ENCODE data around the gene RAP1GAP. TPM values are rescaled to one million over a fixed set of nuclear protein-coding genes. Genes with fewer than 3 reads are reported as not detected.

The RAP1GAP gene
- total and polyA plus RNA-seq, 2 experiments from 2014 or later = 0.41 to 0.97 TPM

- Histone ChIP-seq H2AFZ (no peak overlapping the region), H4K20me1 (ENCODE audit: insufficient read depth) (no peaks in the 10 kb centered on the region), H3F3A (ENCODE audit: insufficient read depth) (no peaks in the 10 kb centered on the region; the same call in 1 of the 2 replicates), H3K27me3 (replicated peaks; ENCODE audit: insufficient read depth) (peaks cover 19% of the 10 kb centered on the region; the same call in 1 of the 2 replicates), H3K9me3 (ENCODE audit: low read depth) (no peaks in the 10 kb centered on the region), H3K36me3 (ENCODE audit: low read depth) (no peaks in the 10 kb centered on the region), H3K79me2 (ENCODE audit: insufficient read depth) (no peaks in the 10 kb centered on the region), H3K9me2 (ENCODE audit: insufficient read depth) (no peaks in the 10 kb centered on the region), H3K4me3 (no peak overlapping the region), H3K9ac (no peak overlapping the region), H3K4me1 (ENCODE audit: insufficient read depth) (peaks cover 13% of the 10 kb centered on the region; the same call in 1 of the 2 replicates), H3K27ac (no peak overlapping the region), H3K4me2 (ENCODE audit: unreplicated experiment) (no peak overlapping the region)
- TF ChIP-seq EZH2 (IDR thresholded peaks at IDR 0.05; ENCODE audit: insufficient read depth, poor library complexity, severe bottlenecking) = no peak
- no peak for DNase-seq
- WGBS, 2 experiments (ENCODE audit: low coverage in 1 of 2, low lambda C conversion rate in 2 of 2, missing lambda C conversion rate in 2 of 2) = 94 to 96% methylated on average over 13 to 17 of the region's 17 CpGs
- in situ Hi-C loops (cut with MboI) = no loop called here
Measured at GRCh38 chr1:21563971-21564370, 105.2 kb downstream of the RAP1GAP start.

GRCh38 chr1:21562896-21563295 is 106.3 kb downstream of the RAP1GAP start:
- Histone ChIP-seq H3K9ac (no peak overlapping the region), H3K36me3 (ENCODE audit: low read depth) (no peaks in the 10 kb centered on the region), H3K9me2 (ENCODE audit: insufficient read depth) (no peaks in the 10 kb centered on the region), H3K9me3 (ENCODE audit: low read depth) (no peaks in the 10 kb centered on the region), H2AFZ (no peak overlapping the region), H4K20me1 (ENCODE audit: insufficient read depth) (no peaks in the 10 kb centered on the region), H3K27ac (no peak overlapping the region), H3F3A (ENCODE audit: insufficient read depth) (no peaks in the 10 kb centered on the region; the same call in 1 of the 2 replicates), H3K4me1 (ENCODE audit: insufficient read depth) (peaks cover 6% of the 10 kb centered on the region; the same call in 1 of the 2 replicates), H3K27me3 (replicated peaks; ENCODE audit: insufficient read depth) (peaks cover 20% of the 10 kb centered on the region), H3K4me2 (ENCODE audit: unreplicated experiment) (no peak overlapping the region), H3K79me2 (ENCODE audit: insufficient read depth) (no peaks in the 10 kb centered on the region), H3K4me3 (no peak overlapping the region)
- TF ChIP-seq EZH2phosphoT487 (IDR thresholded peaks at IDR 0.05; ENCODE audit: insufficient read depth, low read depth) (no peak), EZH2 (IDR thresholded peaks at IDR 0.05; ENCODE audit: insufficient read depth, poor library complexity, severe bottlenecking) (no peak)
- WGBS, 2 experiments (ENCODE audit: low coverage in 1 of 2, low lambda C conversion rate in 2 of 2, missing lambda C conversion rate in 2 of 2) = 87 to 89% methylated on average over 11 to 15 of the region's 15 CpGs
- in situ Hi-C loops (cut with MboI) = no loop called here
- no peak for DNase-seq

- Histone ChIP-seq H3K4me2 (ENCODE audit: unreplicated experiment) (no peak overlapping the region), H3K36me3 (ENCODE audit: low read depth) (no peaks in the 10 kb centered on the region), H3F3A (ENCODE audit: insufficient read depth) (no peaks in the 10 kb centered on the region), H3K4me3 (no peak overlapping the region), H3K4me1 (ENCODE audit: insufficient read depth) (no peaks in the 10 kb centered on the region), H3K9me2 (ENCODE audit: insufficient read depth) (no peaks in the 10 kb centered on the region), H4K20me1 (ENCODE audit: insufficient read depth) (no peaks in the 10 kb centered on the region), H3K9me3 (ENCODE audit: low read depth) (no peaks in the 10 kb centered on the region), H3K79me2 (ENCODE audit: insufficient read depth) (no peaks in the 10 kb centered on the region), H3K27ac (no peak overlapping the region), H3K9ac (no peak overlapping the region), H2AFZ (no peak overlapping the region), H3K27me3 (replicated peaks; ENCODE audit: insufficient read depth) (peaks cover 37% of the 10 kb centered on the region)
- in situ Hi-C loops (cut with MboI) = no loop called here
- DNase-seq = no peak
- TF ChIP-seq EZH2 (IDR thresholded peaks at IDR 0.05; ENCODE audit: insufficient read depth, poor library complexity, severe bottlenecking) (no peak), EZH2phosphoT487 (IDR thresholded peaks at IDR 0.05; ENCODE audit: insufficient read depth, low read depth) (no peak)
- 76 to 79% methylated on average over 12 of the region's 12 CpGs for WGBS, 2 experiments (ENCODE audit: low coverage in 1 of 2, low lambda C conversion rate in 2 of 2, missing lambda C conversion rate in 2 of 2)
Measured at GRCh38 chr1:21560916-21561638, 108.1 kb downstream of the RAP1GAP start.

- Histone ChIP-seq H3K4me3 (no peak overlapping the region), H3K27me3 (replicated peaks; ENCODE audit: insufficient read depth) (peaks cover 38% of the 10 kb centered on the region), H3K4me1 (ENCODE audit: insufficient read depth) (no peaks in the 10 kb centered on the region), H4K20me1 (ENCODE audit: insufficient read depth) (no peaks in the 10 kb centered on the region), H3K79me2 (ENCODE audit: insufficient read depth) (no peaks in the 10 kb centered on the region), H3K36me3 (ENCODE audit: low read depth) (no peaks in the 10 kb centered on the region), H3K9ac (no peak overlapping the region), H3K9me3 (ENCODE audit: low read depth) (no peaks in the 10 kb centered on the region), H3K4me2 (ENCODE audit: unreplicated experiment) (no peak overlapping the region), H3F3A (ENCODE audit: insufficient read depth) (no peaks in the 10 kb centered on the region), H2AFZ (no peak overlapping the region), H3K9me2 (ENCODE audit: insufficient read depth) (no peaks in the 10 kb centered on the region), H3K27ac (no peak overlapping the region)
- TF ChIP-seq EZH2phosphoT487 (IDR thresholded peaks at IDR 0.05; ENCODE audit: insufficient read depth, low read depth) (no peak), EZH2 (IDR thresholded peaks at IDR 0.05; ENCODE audit: insufficient read depth, poor library complexity, severe bottlenecking) (no peak)
- 73 to 84% methylated on average over 5 of the region's 5 CpGs for WGBS, 2 experiments (ENCODE audit: low coverage in 1 of 2, low lambda C conversion rate in 2 of 2, missing lambda C conversion rate in 2 of 2)
- no peak for DNase-seq
- in situ Hi-C loops (cut with MboI) = no loop called here
Measured at GRCh38 chr1:21559788-21560567, 109.2 kb downstream of the RAP1GAP start.
